HG03457 (cell line): Measurements from ENCODE around the gene PITPNM3.

Source experiments
- ATAC-seq: cut with Tn5 transposase; IDR thresholded peaks from one replicate; pipeline ENCODE4 v1.9.1; 2021; ENCODE audit warnings: moderate number of reproducible peaks; ENCODE audit not compliant: unreplicated experiment

PITPNM3 gene

GRCh38 chr17:6551869-6552531, 4.4 kb downstream of the PITPNM3 start:
- no peak for ATAC-seq

- ATAC-seq: no peak
These were observed 5.0 kb downstream of the PITPNM3 start for GRCh38 chr17:6551356-6551755.

GRCh38 chr17:6549384-6550036, 6.8 kb downstream of the PITPNM3 start:
- ATAC-seq: no peak

- ATAC-seq: no peak
These were observed 7.6 kb downstream of the PITPNM3 start for GRCh38 chr17:6548578-6549330.

- ATAC-seq: no peak
These were observed 8.3 kb downstream of the PITPNM3 start for GRCh38 chr17:6548034-6548433.

- ATAC-seq: no peak
These were observed 9.0 kb downstream of the PITPNM3 start for GRCh38 chr17:6547336-6547735.

GRCh38 chr17:6546069-6546718, 10.2 kb downstream of the PITPNM3 start:
- ATAC-seq: no peak

GRCh38 chr17:6545291-6545690, 11.1 kb downstream of the PITPNM3 start:
- no peak for ATAC-seq

GRCh38 chr17:6544011-6544370, 12.4 kb downstream of the PITPNM3 start:
- no peak for ATAC-seq

GRCh38 chr17:6543079-6544010, 13.0 kb downstream of the PITPNM3 start:
- no peak for ATAC-seq

- ATAC-seq: no peak
These were observed 13.8 kb downstream of the PITPNM3 start for GRCh38 chr17:6542577-6542976.

GRCh38 chr17:6541886-6542285, 14.5 kb downstream of the PITPNM3 start:
- no peak for ATAC-seq

- no peak for ATAC-seq
These were observed 16.5 kb downstream of the PITPNM3 start for GRCh38 chr17:6539871-6540270.

GRCh38 chr17:6536566-6537065, 19.7 kb downstream of the PITPNM3 start:
- no peak for ATAC-seq

GRCh38 chr17:6536053-6536452, 20.3 kb downstream of the PITPNM3 start:
- no peak for ATAC-seq

GRCh38 chr17:6534846-6535514, 21.4 kb downstream of the PITPNM3 start:
- no peak for ATAC-seq

GRCh38 chr17:6532441-6532885, 23.9 kb downstream of the PITPNM3 start:
- no peak for ATAC-seq

- ATAC-seq: no peak
These were observed 24.8 kb downstream of the PITPNM3 start for GRCh38 chr17:6531575-6531974.

GRCh38 chr17:6530324-6530920, 25.9 kb downstream of the PITPNM3 start:
- ATAC-seq: no peak
